ENCODE measurements around the gene TRIM66.

The TRIM66 gene

GRCh38 chr11:8656291-8656690 lies 26.2 kb downstream of the TRIM66 start:
- no peak for DNase-seq (ENCODE audit: low read depth in 2 of 2)

- no peak for DNase-seq (ENCODE audit: low read depth in 2 of 2)
These were observed 28.0 kb downstream of the TRIM66 start for GRCh38 chr11:8654503-8654902.

- DNase-seq (ENCODE audit: low read depth in 2 of 2), result peak; percentile 94
These were observed 30.3 kb downstream of the TRIM66 start for GRCh38 chr11:8652140-8652539.

GRCh38 chr11:8650401-8650990 lies 32.0 kb downstream of the TRIM66 start:
- DNase-seq (ENCODE audit: low read depth in 2 of 2), result peak; percentile 48 to 55

- DNase-seq (ENCODE audit: low read depth in 2 of 2), result no peak
These were observed 33.1 kb downstream of the TRIM66 start for GRCh38 chr11:8649361-8649760.

GRCh38 chr11:8646873-8647272 lies 35.6 kb downstream of the TRIM66 start:
- DNase-seq (ENCODE audit: low read depth in 2 of 2), result no peak

GRCh38 chr11:8642196-8642841 lies 40.1 kb downstream of the TRIM66 start:
- DNase-seq (ENCODE audit: low read depth in 2 of 2), result peak in 1 of 2 experiments; percentile 20

GRCh38 chr11:8641332-8641731 lies 41.1 kb downstream of the TRIM66 start:
- no peak for DNase-seq (ENCODE audit: low read depth in 2 of 2)

- no peak for DNase-seq (ENCODE audit: low read depth in 2 of 2)
These were observed 42.1 kb downstream of the TRIM66 start for GRCh38 chr11:8640267-8640906.

- DNase-seq (ENCODE audit: low read depth in 2 of 2), result no peak
These were observed 42.8 kb downstream of the TRIM66 start for GRCh38 chr11:8639655-8640054.

GRCh38 chr11:8638300-8638699 lies 44.2 kb downstream of the TRIM66 start:
- no peak for DNase-seq (ENCODE audit: low read depth in 2 of 2)

GRCh38 chr11:8636127-8636526 lies 46.3 kb downstream of the TRIM66 start:
- no peak for DNase-seq (ENCODE audit: low read depth in 2 of 2)

- DNase-seq (ENCODE audit: low read depth in 2 of 2), result no peak
These were observed 48.0 kb downstream of the TRIM66 start for GRCh38 chr11:8634498-8634897.

GRCh38 chr11:8631395-8632118 lies 50.9 kb downstream of the TRIM66 start:
- DNase-seq (ENCODE audit: low read depth in 2 of 2), result peak; percentile 74 to 77

GRCh38 chr11:8624698-8625097 lies 57.8 kb downstream of the TRIM66 start:
- DNase-seq (ENCODE audit: low read depth in 2 of 2), result no peak

GRCh38 chr11:8621147-8621546 lies 61.3 kb downstream of the TRIM66 start:
- DNase-seq (ENCODE audit: low read depth in 2 of 2), result no peak

- DNase-seq (ENCODE audit: low read depth in 2 of 2), result no peak
These were observed 65.4 kb downstream of the TRIM66 start for GRCh38 chr11:8617063-8617462.

- no peak for DNase-seq (ENCODE audit: low read depth in 2 of 2)
These were observed 67.0 kb downstream of the TRIM66 start for GRCh38 chr11:8615291-8616032.

- DNase-seq (ENCODE audit: low read depth in 2 of 2), result no peak
These were observed 68.0 kb downstream of the TRIM66 start for GRCh38 chr11:8614497-8614896.

- DNase-seq (ENCODE audit: low read depth in 2 of 2), result no peak
These were observed 69.4 kb downstream of the TRIM66 start for GRCh38 chr11:8613036-8613435.

GRCh38 chr11:8612522-8612921 lies 69.9 kb downstream of the TRIM66 start:
- DNase-seq (ENCODE audit: low read depth in 2 of 2), result no peak
